GM12801 (cell line): Measurements from ENCODE around the gene CORO6.

Source experiments
- CTCF ChIP-seq: IDR thresholded peaks from one replicate; pipeline ENCODE4 v1.5.1; 2011; ENCODE audit warnings: control low read depth; ENCODE audit not compliant: insufficient read length; ENCODE audit errors: extremely low read depth

The CORO6 gene

DNA sequence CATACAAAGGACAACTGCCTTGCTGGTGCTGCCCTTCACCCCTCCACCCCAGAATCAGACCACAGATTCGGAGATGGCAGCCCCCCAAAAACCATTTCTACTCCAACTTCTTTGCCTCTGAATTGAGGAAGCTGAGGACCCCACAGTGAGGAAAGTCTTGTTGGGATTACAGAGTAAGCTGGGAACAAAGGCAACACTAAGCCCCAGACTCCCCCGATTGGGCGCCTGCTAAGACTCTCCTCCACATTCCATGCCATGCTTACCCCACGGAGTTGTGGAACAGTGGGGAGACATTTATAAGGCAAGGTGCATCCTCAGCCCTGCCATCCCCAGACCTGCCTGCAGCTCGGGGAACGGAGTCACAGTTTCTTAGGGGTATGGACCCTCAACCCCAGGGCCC is 35.1 kb downstream of the CORO6 start:
- TF ChIP-seq CTCF, result no peak

GRCh38 chr17:29586676-29587469 is 35.8 kb downstream of the CORO6 start:
- TF ChIP-seq CTCF, result no peak

DNA sequence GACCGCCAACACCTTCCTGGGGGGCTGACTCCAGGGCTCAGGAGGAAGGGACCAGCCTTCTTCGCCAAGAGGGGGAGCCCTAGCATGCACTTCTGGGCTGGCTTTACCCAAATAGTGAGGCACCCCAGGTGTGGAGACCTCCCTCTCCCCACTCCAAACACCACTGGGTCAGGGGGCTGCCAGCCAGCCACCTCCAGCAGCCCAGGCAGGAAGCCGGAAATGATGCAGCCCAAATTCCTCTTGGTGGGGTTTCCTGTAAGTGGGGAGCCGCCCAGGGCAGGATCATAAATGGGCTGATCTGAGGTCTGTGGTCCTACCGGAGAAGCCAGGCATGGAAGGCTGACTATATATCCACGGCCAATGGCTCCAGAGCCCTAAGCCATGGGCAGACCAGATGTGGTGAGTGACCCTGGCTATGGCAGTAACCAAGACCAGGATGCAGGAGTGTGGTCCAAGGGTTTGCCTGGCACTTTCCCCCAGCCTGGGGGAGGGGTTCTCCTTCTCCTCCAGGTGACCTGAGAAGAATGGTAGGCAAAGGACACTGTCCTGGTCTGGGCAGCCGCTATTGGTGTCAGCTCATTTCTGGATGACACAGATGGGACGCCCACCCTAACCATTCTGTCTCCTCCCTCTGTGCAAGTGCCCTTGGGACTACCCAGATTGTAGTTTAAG is 37.5 kb downstream of the CORO6 start:
- TF ChIP-seq CTCF, result no peak

- no peak for TF ChIP-seq CTCF
These were observed 38.1 kb downstream of the CORO6 start for GRCh38 chr17:29584452-29585079.

DNA sequence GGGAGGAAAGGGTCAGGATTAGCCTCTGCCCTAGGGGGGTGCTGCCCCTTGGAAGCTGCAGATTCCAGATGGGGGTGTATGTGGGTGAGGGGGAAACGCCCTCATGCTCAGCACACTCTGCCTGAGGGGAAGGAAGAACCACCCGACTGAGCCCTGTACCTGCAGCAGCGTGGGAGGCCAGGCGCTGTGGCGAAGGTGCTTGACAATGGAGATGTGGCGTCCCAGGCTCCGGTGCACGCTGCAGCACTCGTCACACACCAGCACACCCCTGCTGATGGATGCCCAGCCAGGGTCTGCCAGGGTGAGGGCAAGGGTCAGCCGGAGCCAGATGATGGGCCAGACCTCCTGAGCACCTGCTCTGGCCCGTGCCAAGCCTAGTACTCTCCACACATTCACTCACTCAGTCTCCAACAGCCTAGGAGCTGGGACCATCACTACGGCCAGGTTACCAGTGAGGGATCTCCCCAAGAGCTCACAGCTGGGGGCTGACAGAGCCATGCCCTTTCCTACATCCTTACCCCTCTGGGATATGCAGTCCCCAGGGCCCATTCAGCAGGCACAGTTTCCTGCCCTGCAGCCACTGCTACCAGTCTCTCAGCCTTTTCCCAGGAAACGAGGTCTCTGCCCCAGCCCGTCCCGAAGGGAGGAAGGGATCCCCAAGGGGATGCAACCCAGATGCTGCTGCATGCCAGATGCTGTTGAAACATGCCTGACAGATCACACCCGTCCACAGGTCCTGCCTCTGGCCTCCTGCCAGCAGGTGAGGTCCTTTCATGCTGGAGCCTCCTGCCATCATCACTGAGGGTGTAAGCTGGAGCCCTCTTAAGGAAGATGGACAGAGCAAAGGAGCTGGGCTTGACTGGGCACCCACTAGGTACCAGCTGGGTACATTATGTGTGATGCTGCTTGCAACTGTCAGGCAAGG is 39.1 kb downstream of the CORO6 start:
- TF ChIP-seq CTCF, result no peak

- TF ChIP-seq CTCF, result no peak
These were observed 39.9 kb downstream of the CORO6 start for GRCh38 chr17:29582772-29583171.

DNA sequence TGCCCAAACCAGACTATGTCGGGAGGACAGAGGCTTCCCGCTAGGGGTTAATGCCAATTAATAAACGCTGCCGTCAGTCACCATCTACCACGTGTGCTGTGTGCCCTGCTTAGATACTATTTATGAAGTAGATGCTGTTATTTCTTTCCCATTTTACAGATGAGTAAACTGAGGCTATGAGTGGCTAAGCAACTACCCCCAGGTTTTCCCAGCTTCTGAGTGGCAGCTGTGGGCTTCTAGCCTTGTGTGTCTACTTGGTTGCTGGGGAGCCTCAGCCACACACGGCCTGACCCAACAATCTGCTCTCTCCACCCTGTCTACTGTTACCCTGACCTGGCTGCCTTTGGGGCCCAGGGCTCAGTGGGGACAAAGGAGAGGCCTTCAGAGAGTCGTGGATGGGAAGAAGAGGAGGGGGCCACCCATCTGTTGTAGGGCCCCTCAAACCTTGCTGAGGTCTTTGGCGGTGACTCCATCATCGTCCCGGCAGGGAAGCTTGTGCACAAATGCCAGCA is 40.4 kb downstream of the CORO6 start:
- no peak for TF ChIP-seq CTCF
